ENCODE results near the gene CALHM6.

The CALHM6 gene

GRCh38 chr6:116463301-116463700, 2.1 kb downstream of the CALHM6 start:
- Histone ChIP-seq H3K36me3 (ENCODE audit: control insufficient read depth, insufficient read depth, low read length) (no peaks in the 10 kb centered on the region), H3K4me3 (ENCODE audit: low read length) (no peak overlapping the region), H3K9ac (ENCODE audit: low read length) (no peak overlapping the region), H3K27me3 (ENCODE audit: control insufficient read depth, insufficient read depth, low read length) (peaks cover 3% of the 10 kb centered on the region), H3K4me1 (ENCODE audit: control insufficient read depth, insufficient read depth, low read length) (peaks cover 11% of the 10 kb centered on the region), H3K9me3 (ENCODE audit: control insufficient read depth, low read length) (no peaks in the 10 kb centered on the region)

GRCh38 chr6:116465246-116465645, 4.1 kb downstream of the CALHM6 start:
- Histone ChIP-seq H3K4me1 (ENCODE audit: control insufficient read depth, insufficient read depth, low read length) (peaks cover 11% of the 10 kb centered on the region), H3K4me3 (ENCODE audit: low read length) (no peak overlapping the region), H3K9me3 (ENCODE audit: control insufficient read depth, low read length) (no peaks in the 10 kb centered on the region), H3K9ac (ENCODE audit: low read length) (no peak overlapping the region), H3K36me3 (ENCODE audit: control insufficient read depth, insufficient read depth, low read length) (no peaks in the 10 kb centered on the region), H3K27me3 (ENCODE audit: control insufficient read depth, insufficient read depth, low read length) (peaks cover 3% of the 10 kb centered on the region)

- peaks cover 11% of the 10 kb centered on the region for H3K4me1 ChIP-seq (ENCODE audit: control insufficient read depth, insufficient read depth, low read length)
- H3K9me3 ChIP-seq (ENCODE audit: control insufficient read depth, low read length), result no peaks in the 10 kb centered on the region
- no peaks in the 10 kb centered on the region for H3K36me3 ChIP-seq (ENCODE audit: control insufficient read depth, insufficient read depth, low read length)
- peaks cover 3% of the 10 kb centered on the region for H3K27me3 ChIP-seq (ENCODE audit: control insufficient read depth, insufficient read depth, low read length)
- H3K9ac ChIP-seq (ENCODE audit: low read length), result no peak overlapping the region
- no peak overlapping the region for H3K4me3 ChIP-seq (ENCODE audit: low read length)
Observed at GRCh38 chr6:116467096-116467495, 5.9 kb downstream of the CALHM6 start.

- peaks cover 11% of the 10 kb centered on the region for H3K4me1 ChIP-seq (ENCODE audit: control insufficient read depth, insufficient read depth, low read length)
- peaks cover 3% of the 10 kb centered on the region for H3K27me3 ChIP-seq (ENCODE audit: control insufficient read depth, insufficient read depth, low read length)
- H3K9ac ChIP-seq (ENCODE audit: low read length), result no peak overlapping the region
- no peaks in the 10 kb centered on the region for H3K9me3 ChIP-seq (ENCODE audit: control insufficient read depth, low read length)
- H3K4me3 ChIP-seq (ENCODE audit: low read length), result no peak overlapping the region
- no peaks in the 10 kb centered on the region for H3K36me3 ChIP-seq (ENCODE audit: control insufficient read depth, insufficient read depth, low read length)
Observed at GRCh38 chr6:116467514-116467913, 6.3 kb downstream of the CALHM6 start.

- no peaks in the 10 kb centered on the region for H3K9me3 ChIP-seq (ENCODE audit: control insufficient read depth, low read length)
Observed at GRCh38 chr6:116468293-116468692, 7.1 kb downstream of the CALHM6 start.

GRCh38 chr6:116471531-116471930, 10.4 kb downstream of the CALHM6 start:
- Histone ChIP-seq H3K27me3 (ENCODE audit: control insufficient read depth, insufficient read depth, low read length) (no peaks in the 10 kb centered on the region), H3K4me1 (ENCODE audit: control insufficient read depth, insufficient read depth, low read length) (peaks cover 6% of the 10 kb centered on the region), H3K9ac (ENCODE audit: low read length) (no peak overlapping the region), H3K9me3 (ENCODE audit: control insufficient read depth, low read length) (no peaks in the 10 kb centered on the region), H3K4me3 (ENCODE audit: low read length) (no peak overlapping the region), H3K36me3 (ENCODE audit: control insufficient read depth, insufficient read depth, low read length) (no peaks in the 10 kb centered on the region)

More at GRCh38 chr6:116468293-116468692, 7.1 kb downstream of the CALHM6 start:
- Histone ChIP-seq H3K4me1 (ENCODE audit: control insufficient read depth, insufficient read depth, low read length) (peaks cover 11% of the 10 kb centered on the region), H3K9ac (ENCODE audit: low read length) (no peak overlapping the region), H3K4me3 (ENCODE audit: low read length) (no peak overlapping the region), H3K36me3 (ENCODE audit: control insufficient read depth, insufficient read depth, low read length) (no peaks in the 10 kb centered on the region), H3K27me3 (ENCODE audit: control insufficient read depth, insufficient read depth, low read length) (peaks cover 3% of the 10 kb centered on the region)

GRCh38 chr6:116472706-116473105, 11.5 kb downstream of the CALHM6 start:
- Histone ChIP-seq H3K9me3 (ENCODE audit: control insufficient read depth, low read length) (no peaks in the 10 kb centered on the region), H3K27me3 (ENCODE audit: control insufficient read depth, insufficient read depth, low read length) (no peaks in the 10 kb centered on the region), H3K36me3 (ENCODE audit: control insufficient read depth, insufficient read depth, low read length) (no peaks in the 10 kb centered on the region), H3K4me3 (ENCODE audit: low read length) (no peak overlapping the region), H3K9ac (ENCODE audit: low read length) (no peak overlapping the region), H3K4me1 (ENCODE audit: control insufficient read depth, insufficient read depth, low read length) (no peaks in the 10 kb centered on the region)

GRCh38 chr6:116475141-116475540, 14.0 kb downstream of the CALHM6 start:
- Histone ChIP-seq H3K9me3 (ENCODE audit: control insufficient read depth, low read length) (no peaks in the 10 kb centered on the region), H3K4me3 (ENCODE audit: low read length) (no peak overlapping the region), H3K36me3 (ENCODE audit: control insufficient read depth, insufficient read depth, low read length) (no peaks in the 10 kb centered on the region), H3K27me3 (ENCODE audit: control insufficient read depth, insufficient read depth, low read length) (no peaks in the 10 kb centered on the region), H3K4me1 (ENCODE audit: control insufficient read depth, insufficient read depth, low read length) (no peaks in the 10 kb centered on the region), H3K9ac (ENCODE audit: low read length) (no peak overlapping the region)

GRCh38 chr6:116476002-116476678, 15.0 kb downstream of the CALHM6 start:
- H3K4me1 ChIP-seq (ENCODE audit: control insufficient read depth, insufficient read depth, low read length), result no peaks in the 10 kb centered on the region
- no peaks in the 10 kb centered on the region for H3K9me3 ChIP-seq (ENCODE audit: control insufficient read depth, low read length)
- no peaks in the 10 kb centered on the region for H3K27me3 ChIP-seq (ENCODE audit: control insufficient read depth, insufficient read depth, low read length)
- H3K9ac ChIP-seq (ENCODE audit: low read length), result no peak overlapping the region
- H3K36me3 ChIP-seq (ENCODE audit: control insufficient read depth, insufficient read depth, low read length), result no peaks in the 10 kb centered on the region
- H3K4me3 ChIP-seq (ENCODE audit: low read length), result no peak overlapping the region

- H3K9me3 ChIP-seq (ENCODE audit: control insufficient read depth, low read length), result no peaks in the 10 kb centered on the region
- H3K36me3 ChIP-seq (ENCODE audit: control insufficient read depth, insufficient read depth, low read length), result no peaks in the 10 kb centered on the region
- no peak overlapping the region for H3K9ac ChIP-seq (ENCODE audit: low read length)
- H3K4me3 ChIP-seq (ENCODE audit: low read length), result no peak overlapping the region
- H3K27me3 ChIP-seq (ENCODE audit: control insufficient read depth, insufficient read depth, low read length), result no peaks in the 10 kb centered on the region
- H3K4me1 ChIP-seq (ENCODE audit: control insufficient read depth, insufficient read depth, low read length), result peaks cover 23% of the 10 kb centered on the region
Observed at GRCh38 chr6:116482780-116483179, 21.6 kb downstream of the CALHM6 start.

GRCh38 chr6:116483616-116484015, 22.4 kb downstream of the CALHM6 start:
- no peaks in the 10 kb centered on the region for H3K9me3 ChIP-seq (ENCODE audit: control insufficient read depth, low read length)
- H3K36me3 ChIP-seq (ENCODE audit: control insufficient read depth, insufficient read depth, low read length), result no peaks in the 10 kb centered on the region
- H3K4me3 ChIP-seq (ENCODE audit: low read length), result no peak overlapping the region
- no peak overlapping the region for H3K9ac ChIP-seq (ENCODE audit: low read length)
- peaks cover 23% of the 10 kb centered on the region for H3K4me1 ChIP-seq (ENCODE audit: control insufficient read depth, insufficient read depth, low read length)
- no peaks in the 10 kb centered on the region for H3K27me3 ChIP-seq (ENCODE audit: control insufficient read depth, insufficient read depth, low read length)

GRCh38 chr6:116485559-116486184, 24.5 kb downstream of the CALHM6 start:
- no peaks in the 10 kb centered on the region for H3K9me3 ChIP-seq (ENCODE audit: control insufficient read depth, low read length)
- H3K9ac ChIP-seq (ENCODE audit: low read length), result no peak overlapping the region
- no peaks in the 10 kb centered on the region for H3K36me3 ChIP-seq (ENCODE audit: control insufficient read depth, insufficient read depth, low read length)
- H3K4me3 ChIP-seq (ENCODE audit: low read length), result no peak overlapping the region
- H3K4me1 ChIP-seq (ENCODE audit: control insufficient read depth, insufficient read depth, low read length), result peaks cover 23% of the 10 kb centered on the region
- H3K27me3 ChIP-seq (ENCODE audit: control insufficient read depth, insufficient read depth, low read length), result no peaks in the 10 kb centered on the region

Data from mucosa of stomach (tissue), 1 donor.